Gastrocnemius medialis (tissue), 4 donors: ENCODE data around the gene HAGH. TPM values are rescaled to one million over a fixed set of nuclear protein-coding genes. Genes with fewer than 3 reads are reported as not detected.

ENCODE experiments used
- ATAC-seq, 2 donors: fragments of 150-250 bp; one replicate each; pipeline ENCODE4 v1.9.1; 2016
- DNase-seq, 2 donors: peaks; one replicate each; pipeline ENCODE4 v3.0.0-alpha.2; 2019
- H3K27ac ChIP-seq, 4 donors: fragments of 200-600 bp; sonication (generic); 1 replicate in 1 of 4; 2 replicates in 3 of 4; pipeline ENCODE4 v1.5.1; 2016 to 2018; ENCODE audit warnings: mild to moderate bottlenecking in 2 of 4, moderate library complexity in 1 of 4
- H3K27me3 ChIP-seq, 3 donors: fragments of 200-600 bp; sonication (generic) in 2 of 3; 1 replicate in 1 of 3; 2 replicates in 2 of 3; pipeline versions ENCODE4 v1.5.1 to v1.6.0; 2016 to 2019; ENCODE audit warnings: mild to moderate bottlenecking in 1 of 3, moderate library complexity in 1 of 3
- H3K36me3 ChIP-seq, 2 donors: fragments of 200-600 bp; sonication (generic) in 1 of 2; one replicate each; pipeline ENCODE4 v1.5.1; 2017 to 2018
- H3K4me1 ChIP-seq, 2 donors: fragments of 200-600 bp; sonication (generic) in 1 of 2; one replicate each; pipeline ENCODE4 v1.5.1; 2016 to 2017; ENCODE audit warnings: mild to moderate bottlenecking in 2 of 2
- H3K4me3 ChIP-seq, 4 donors: fragments of 200-600 bp; sonication (generic) in 3 of 4; 1 replicate in 1 of 4; 2 replicates in 3 of 4; pipeline ENCODE4 v1.5.1; 2016 to 2019; ENCODE audit warnings: mild to moderate bottlenecking in 2 of 4
- H3K9me3 ChIP-seq, 3 donors: fragments of 200-600 bp; sonication (generic) in 2 of 3; 1 replicate in 1 of 3; 2 replicates in 2 of 3; pipeline ENCODE4 v1.5.1; 2016 to 2019
- POLR2A ChIP-seq, 2 donors: fragments of 450-650 bp; IDR thresholded peaks; one replicate each; pipeline ENCODE4 v1.6.1; 2017; ENCODE audit warnings: antibody characterized with exemption in 2 of 2, mild to moderate bottlenecking in 2 of 2, moderate library complexity in 2 of 2
- in situ Hi-C, 4 donors: fragments of 200-750 bp; cut with MboI; loops; one replicate each; pipeline versions ENCODE4 v1.15.0 to v1.8.0; 2017; ENCODE audit warnings: low sequenced_read_pairs in 4 of 4
- intact Hi-C: fragments of 100-400 bp; cut with DNase I; formaldehyde crosslinking; loops from one replicate; pipeline ENCODE4 v1.15.1; 2023; ENCODE audit warnings: low total_unique reads
- total RNA-seq, 4 donors: library from RNA; depleted of rRNA; stranded (reverse); fragments of >200 nt; gene quantifications; one replicate each; pipeline versions ENCODE4 v1.1.0 to v1.2.3, GENCODE V29; 2016
- TF ChIP-seq, protein P1 (sequence below), 5 experiments: fragments of 450-650 bp in 3 of 5; fragments of 200-600 bp in 2 of 5; sonication (generic) in 2 of 5; IDR thresholded peaks in 4 of 5; conservative IDR thresholded peaks in 1 of 5; 1 replicate in 4 of 5; 2 replicates in 1 of 5; pipeline ENCODE4 v1.5.1; 2016 to 2019; ENCODE audit warnings: antibody characterized with exemption in 5 of 5, mild to moderate bottlenecking in 3 of 5, moderate library complexity in 3 of 5

HAGH gene
- total RNA-seq, 4 donors from 2014 or later: 216 to 440 (median 261) TPM

DNA sequence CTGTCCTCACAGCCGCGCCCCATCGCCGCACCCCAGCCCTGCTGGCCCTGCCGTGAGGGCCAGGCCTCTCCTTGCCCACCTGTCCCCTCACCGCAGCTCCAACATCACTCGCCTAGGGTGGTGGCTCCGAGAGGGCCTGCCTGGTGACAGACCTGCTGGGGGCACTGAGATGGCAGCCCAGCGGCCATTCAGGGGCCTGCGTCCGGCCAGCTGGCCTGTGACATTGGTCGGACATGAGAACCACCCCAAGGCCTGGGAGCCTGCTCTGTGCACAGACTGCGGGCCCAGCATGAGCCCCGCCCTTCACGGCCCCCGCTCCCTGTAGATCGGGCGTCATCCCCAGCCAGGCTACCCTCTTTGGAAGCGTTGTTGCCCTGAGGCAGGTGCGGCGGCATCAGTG is 67.1 kb downstream of the HAGH start:
- in situ Hi-C loops: no loop called here
- Histone ChIP-seq H3K4me3 (no peak overlapping the region), H3K36me3 (peaks cover 0 to 58% of the 10 kb centered on the region in 2 donors), H3K27me3 (no peaks in the 10 kb centered on the region), H3K27ac (no peak overlapping the region), H3K4me1 (no peaks in the 10 kb centered on the region), H3K9me3 (no peaks in the 10 kb centered on the region)
- TF ChIP-seq POLR2A (IDR thresholded peaks at IDR 0.05): no peak
- TF ChIP-seq, protein P1, sequence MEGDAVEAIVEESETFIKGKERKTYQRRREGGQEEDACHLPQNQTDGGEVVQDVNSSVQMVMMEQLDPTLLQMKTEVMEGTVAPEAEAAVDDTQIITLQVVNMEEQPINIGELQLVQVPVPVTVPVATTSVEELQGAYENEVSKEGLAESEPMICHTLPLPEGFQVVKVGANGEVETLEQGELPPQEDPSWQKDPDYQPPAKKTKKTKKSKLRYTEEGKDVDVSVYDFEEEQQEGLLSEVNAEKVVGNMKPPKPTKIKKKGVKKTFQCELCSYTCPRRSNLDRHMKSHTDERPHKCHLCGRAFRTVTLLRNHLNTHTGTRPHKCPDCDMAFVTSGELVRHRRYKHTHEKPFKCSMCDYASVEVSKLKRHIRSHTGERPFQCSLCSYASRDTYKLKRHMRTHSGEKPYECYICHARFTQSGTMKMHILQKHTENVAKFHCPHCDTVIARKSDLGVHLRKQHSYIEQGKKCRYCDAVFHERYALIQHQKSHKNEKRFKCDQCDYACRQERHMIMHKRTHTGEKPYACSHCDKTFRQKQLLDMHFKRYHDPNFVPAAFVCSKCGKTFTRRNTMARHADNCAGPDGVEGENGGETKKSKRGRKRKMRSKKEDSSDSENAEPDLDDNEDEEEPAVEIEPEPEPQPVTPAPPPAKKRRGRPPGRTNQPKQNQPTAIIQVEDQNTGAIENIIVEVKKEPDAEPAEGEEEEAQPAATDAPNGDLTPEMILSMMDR (IDR thresholded peaks at IDR 0.05 in 4 of 5, conservative IDR thresholded peaks at IDR 0.05 in 1 of 5): no peak
- intact Hi-C loops: no loop called here
- ATAC-seq (no peak), DNase-seq (no peak)

DNA sequence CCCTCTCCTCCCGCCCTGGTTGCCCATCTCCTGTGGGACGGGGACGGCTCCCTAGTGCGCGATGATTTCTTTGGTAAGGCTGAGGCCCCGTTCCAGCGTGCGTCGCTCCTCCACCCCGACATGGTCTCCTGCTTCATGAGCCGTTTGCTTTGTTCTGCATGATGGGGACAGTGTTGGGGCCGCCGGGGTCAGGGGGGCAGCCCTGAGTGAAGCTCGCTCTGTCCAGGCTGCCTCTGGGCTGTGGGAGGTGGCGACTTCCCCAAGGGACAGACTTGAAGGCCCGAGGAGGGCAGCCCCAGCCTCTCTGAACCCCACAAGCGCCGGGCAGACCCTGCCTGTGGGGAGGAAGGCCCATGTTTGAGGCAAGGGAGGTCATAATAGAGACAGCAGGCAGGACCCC is 67.7 kb downstream of the HAGH start:
- H3K27ac ChIP-seq: no peak overlapping the region
- H3K4me3 ChIP-seq: no peak overlapping the region
- H3K9me3 ChIP-seq: no peaks in the 10 kb centered on the region
- no peak for DNase-seq
- no peaks in the 10 kb centered on the region for H3K27me3 ChIP-seq
- intact Hi-C loops: no loop called here
- H3K36me3 ChIP-seq: peaks cover 0 to 60% of the 10 kb centered on the region in 2 donors
- H3K4me1 ChIP-seq: no peaks in the 10 kb centered on the region
- in situ Hi-C loops: no loop called here
- TF ChIP-seq, protein P1 (IDR thresholded peaks at IDR 0.05 in 4 of 5, conservative IDR thresholded peaks at IDR 0.05 in 1 of 5): no peak
- TF ChIP-seq POLR2A (IDR thresholded peaks at IDR 0.05): no peak
- ATAC-seq: no peak

DNA sequence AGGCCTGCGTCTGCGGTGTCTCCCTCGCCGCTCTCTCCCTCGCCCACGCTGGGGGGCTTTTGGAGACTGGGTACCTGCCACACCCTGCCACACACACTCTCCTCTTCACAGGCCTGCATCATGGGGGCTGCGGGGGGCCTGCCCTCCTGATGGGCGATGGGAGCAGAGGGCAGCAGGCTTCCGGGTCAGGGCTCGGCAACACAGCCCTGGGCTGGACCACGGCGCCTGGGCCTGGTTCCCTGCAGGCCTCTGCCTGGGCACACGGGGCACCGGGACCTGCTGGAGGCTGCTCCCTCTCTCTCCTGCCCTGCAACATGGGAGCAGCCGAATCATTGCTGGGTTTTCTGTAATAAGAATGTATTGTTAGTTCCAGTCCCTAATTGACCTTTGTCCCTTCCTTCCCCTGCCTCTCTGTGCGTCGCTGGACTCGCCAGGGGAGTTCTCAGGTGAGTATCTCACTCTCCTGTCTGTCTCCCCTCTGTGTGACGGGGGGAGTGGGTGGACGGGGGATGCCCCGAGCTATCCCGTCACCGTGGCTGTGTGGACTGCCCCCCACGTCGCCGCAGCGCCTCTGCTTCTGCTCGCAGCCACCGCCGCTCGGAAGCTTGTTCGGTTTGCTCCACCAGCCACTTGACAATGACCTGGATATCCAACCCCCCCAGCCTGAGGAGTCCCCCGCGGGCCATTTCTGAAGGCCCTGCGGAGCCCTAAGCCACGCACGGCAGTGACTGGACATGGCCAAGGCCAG is 68.7 kb downstream of the HAGH start:
- Histone ChIP-seq H3K4me3 (no peak overlapping the region), H3K27me3 (no peaks in the 10 kb centered on the region), H3K4me1 (no peaks in the 10 kb centered on the region), H3K9me3 (no peaks in the 10 kb centered on the region), H3K27ac (no peak overlapping the region), H3K36me3 (peaks cover 0 to 58% of the 10 kb centered on the region in 2 donors)
- no peak for TF ChIP-seq POLR2A (IDR thresholded peaks at IDR 0.05)
- TF ChIP-seq, protein P1 (IDR thresholded peaks at IDR 0.05 in 4 of 5, conservative IDR thresholded peaks at IDR 0.05 in 1 of 5): no peak
- in situ Hi-C loops (no loop called here), intact Hi-C loops (no loop called here)
- ATAC-seq (no peak), DNase-seq (no peak)

Other genes with a start within 250 kb of the HAGH start
- gene IFT140, start 214.8 kb downstream of the HAGH start, total RNA-seq: 1 to 10 TPM; 3.4 to 5.2 (median 4.8) TPM
- 10 to 100 TPM in 1 of 4 donors, 1 to 10 TPM in 3; 7.0 to 10.7 (median 8.7) TPM for gene CRAMP1, start 214.5 kb downstream of the HAGH start, total RNA-seq
- 10 to 100 TPM in 3 of 4 donors, 1 to 10 TPM in 1; 8.7 to 28.2 (median 15.9) TPM for gene JPT2, start 148.5 kb downstream of the HAGH start, total RNA-seq
- gene MAPK8IP3, start 120.6 kb downstream of the HAGH start, total RNA-seq: 10 to 100 TPM in 3 of 4 donors, 1 to 10 TPM in 1; 6.5 to 22.6 (median 13.9) TPM
- 10 to 100 TPM; 18.1 to 41.4 (median 34.2) TPM for gene NME3, start 55.3 kb downstream of the HAGH start, total RNA-seq
- 1 to 10 TPM; 2.1 to 9.2 (median 6.2) TPM for gene EME2, start 54.0 kb downstream of the HAGH start, total RNA-seq
- 100 to 1,000 TPM in 2 of 4 donors, 10 to 100 TPM in 2; 65.4 to 120 (median 90.0) TPM for gene MRPS34, start 53.7 kb downstream of the HAGH start, total RNA-seq
- 100 to 1,000 TPM in 1 of 4 donors, 10 to 100 TPM in 3; 86.2 to 161 (median 88.3) TPM for gene SPSB3, start 44.3 kb downstream of the HAGH start, total RNA-seq
- 100 to 1,000 TPM in 1 of 4 donors, 10 to 100 TPM in 3; 77.3 to 163 (median 80.7) TPM for gene NUBP2, start 43.9 kb downstream of the HAGH start, total RNA-seq
- gene IGFALS, start 33.1 kb downstream of the HAGH start, total RNA-seq: under 1 TPM in 2 of 4 donors, not detected in 2; 0.20 to 0.22 TPM
- gene FAHD1, start 381 bp upstream of the HAGH start, total RNA-seq: 10 to 100 TPM; 28.2 to 57.1 (median 49.1) TPM
- not detected for gene MEIOB, start 45.3 kb upstream of the HAGH start, total RNA-seq
- gene HS3ST6, start 91.6 kb upstream of the HAGH start, total RNA-seq: not detected
- 10 to 100 TPM; 16.7 to 40.7 (median 35.2) TPM for gene MSRB1, start 116.4 kb upstream of the HAGH start, total RNA-seq
- gene RPL3L, start 127.9 kb upstream of the HAGH start, total RNA-seq: 100 to 1,000 TPM; 116 to 354 (median 188) TPM
- 1,000 to 10,000 TPM in 1 of 4 donors, 100 to 1,000 TPM in 3; 530 to 1,014 (median 743) TPM for gene NDUFB10, start 132.7 kb upstream of the HAGH start, total RNA-seq
- gene RPS2, start 138.0 kb upstream of the HAGH start, total RNA-seq: 1,000 to 10,000 TPM; 1,162 to 1,876 (median 1,684) TPM
- not detected for gene RNF151, start 140.0 kb upstream of the HAGH start, total RNA-seq
- gene TBL3, start 145.2 kb upstream of the HAGH start, total RNA-seq: 10 to 100 TPM; 48.2 to 79.5 (median 71.4) TPM
- under 1 TPM in 2 of 4 donors, not detected in 2; 0.33 to 0.46 TPM for gene NOXO1, start 154.6 kb upstream of the HAGH start, total RNA-seq
- 10 to 100 TPM; 16.3 to 27.0 (median 20.1) TPM for gene GFER, start 157.4 kb upstream of the HAGH start, total RNA-seq
- gene SYNGR3, start 163.1 kb upstream of the HAGH start, total RNA-seq: 1 to 10 TPM in 1 of 4 donors, not detected in 3; 2.3 TPM
- gene ZNF598, start 183.0 kb upstream of the HAGH start, total RNA-seq: 10 to 100 TPM; 57.0 to 92.2 (median 75.4) TPM
- not detected for gene NPW, start 193.0 kb upstream of the HAGH start, total RNA-seq
- gene NHERF2, start 200.1 kb upstream of the HAGH start, total RNA-seq: 10 to 100 TPM; 51.6 to 86.9 (median 74.4) TPM
- gene NTHL1, start 221.0 kb upstream of the HAGH start, total RNA-seq: 10 to 100 TPM in 1 of 4 donors, 1 to 10 TPM in 3; 3.5 to 13.6 (median 6.4) TPM
- 10 to 100 TPM; 44.5 to 62.7 (median 53.8) TPM for gene TSC2, start 221.2 kb upstream of the HAGH start, total RNA-seq